ENCODE measurements around the gene RAD51B. TPM values are rescaled to one million over a fixed set of nuclear protein-coding genes. Genes with fewer than 3 reads are reported as not detected.

Gene RAD51B
- total RNA-seq, 4 donors from 2014 or later: 19.6 to 39.7 (median 25.4) TPM

GRCh38 chr14:68514608-68515194, 695.1 kb downstream of the RAD51B start:
- H3K27me3 ChIP-seq: no peaks in the 10 kb centered on the region
- peaks cover 92% of the 10 kb centered on the region for H3K4me1 ChIP-seq
- DNase-seq (ENCODE audit: low spot score in 2 of 2): no peak
- WGBS: 48% methylated on average over 4 of the region's 4 CpGs
- TF ChIP-seq, protein P1, sequence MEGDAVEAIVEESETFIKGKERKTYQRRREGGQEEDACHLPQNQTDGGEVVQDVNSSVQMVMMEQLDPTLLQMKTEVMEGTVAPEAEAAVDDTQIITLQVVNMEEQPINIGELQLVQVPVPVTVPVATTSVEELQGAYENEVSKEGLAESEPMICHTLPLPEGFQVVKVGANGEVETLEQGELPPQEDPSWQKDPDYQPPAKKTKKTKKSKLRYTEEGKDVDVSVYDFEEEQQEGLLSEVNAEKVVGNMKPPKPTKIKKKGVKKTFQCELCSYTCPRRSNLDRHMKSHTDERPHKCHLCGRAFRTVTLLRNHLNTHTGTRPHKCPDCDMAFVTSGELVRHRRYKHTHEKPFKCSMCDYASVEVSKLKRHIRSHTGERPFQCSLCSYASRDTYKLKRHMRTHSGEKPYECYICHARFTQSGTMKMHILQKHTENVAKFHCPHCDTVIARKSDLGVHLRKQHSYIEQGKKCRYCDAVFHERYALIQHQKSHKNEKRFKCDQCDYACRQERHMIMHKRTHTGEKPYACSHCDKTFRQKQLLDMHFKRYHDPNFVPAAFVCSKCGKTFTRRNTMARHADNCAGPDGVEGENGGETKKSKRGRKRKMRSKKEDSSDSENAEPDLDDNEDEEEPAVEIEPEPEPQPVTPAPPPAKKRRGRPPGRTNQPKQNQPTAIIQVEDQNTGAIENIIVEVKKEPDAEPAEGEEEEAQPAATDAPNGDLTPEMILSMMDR (IDR thresholded peaks at IDR 0.05): no peak
- TF ChIP-seq EP300 (IDR thresholded peaks at IDR 0.05) (no peak), POLR2A (IDR thresholded peaks at IDR 0.05) (no peak), POLR2AphosphoS5 (IDR thresholded peaks at IDR 0.05) (no peak)
- H3K36me3 ChIP-seq: no peaks in the 10 kb centered on the region
- peak overlapping the region; percentile 78 for H3K27ac ChIP-seq
- no peak overlapping the region for H3K4me3 ChIP-seq
- no peaks in the 10 kb centered on the region for H3K9me3 ChIP-seq

GRCh38 chr14:68516342-68516741, 696.8 kb downstream of the RAD51B start:
- 57% methylated on average over 4 of the region's 4 CpGs for WGBS
- peak overlapping the region; percentile 42 for H3K27ac ChIP-seq
- H3K4me1 ChIP-seq: peaks cover 90% of the 10 kb centered on the region

GRCh38 chr14:68518166-68518565, 698.6 kb downstream of the RAD51B start:
- H3K4me1 ChIP-seq: peaks cover 90% of the 10 kb centered on the region
- peak overlapping the region; percentile 71 for H3K27ac ChIP-seq
- H3K4me3 ChIP-seq: no peak overlapping the region
- 35% methylated on average over 8 of the region's 8 CpGs for WGBS
- H3K9me3 ChIP-seq: no peaks in the 10 kb centered on the region
- H3K36me3 ChIP-seq: no peaks in the 10 kb centered on the region
- no peak for DNase-seq (ENCODE audit: low spot score in 2 of 2)
- TF ChIP-seq POLR2AphosphoS5 (IDR thresholded peaks at IDR 0.05) (peak in 1 of 3 donors; percentile 23), POLR2A (IDR thresholded peaks at IDR 0.05) (no peak)
- TF ChIP-seq, protein P1 (IDR thresholded peaks at IDR 0.05): no peak
- no peaks in the 10 kb centered on the region for H3K27me3 ChIP-seq

More at GRCh38 chr14:68516342-68516741, 696.8 kb downstream of the RAD51B start:
- TF ChIP-seq POLR2A (IDR thresholded peaks at IDR 0.05): no peak
- TF ChIP-seq, protein P1 (IDR thresholded peaks at IDR 0.05): no peak
- H3K27me3 ChIP-seq: no peaks in the 10 kb centered on the region
- H3K9me3 ChIP-seq: no peaks in the 10 kb centered on the region
- no peak overlapping the region for H3K4me3 ChIP-seq
- DNase-seq (ENCODE audit: low spot score in 2 of 2): no peak
- no peaks in the 10 kb centered on the region for H3K36me3 ChIP-seq

- Histone ChIP-seq H3K27ac (peak overlapping the region; percentile 71), H3K4me1 (peaks cover 90% of the 10 kb centered on the region)
These were observed 699.4 kb downstream of the RAD51B start for GRCh38 chr14:68518761-68519670.

More at GRCh38 chr14:68518761-68519670, 699.4 kb downstream of the RAD51B start:
- TF ChIP-seq, protein P1 (IDR thresholded peaks at IDR 0.05): no peak
- TF ChIP-seq POLR2A (IDR thresholded peaks at IDR 0.05) (no peak), EP300 (IDR thresholded peaks at IDR 0.05) (no peak), POLR2AphosphoS5 (IDR thresholded peaks at IDR 0.05) (no peak)
- no peaks in the 10 kb centered on the region for H3K9me3 ChIP-seq
- H3K4me3 ChIP-seq: no peak overlapping the region
- 46% methylated on average over 7 of the region's 7 CpGs for WGBS
- H3K27me3 ChIP-seq: no peaks in the 10 kb centered on the region
- DNase-seq (ENCODE audit: low spot score in 2 of 2): no peak
- H3K36me3 ChIP-seq: no peaks in the 10 kb centered on the region
